Measurements from ENCODE around the gene CHST2. TPM values are rescaled to one million over a fixed set of nuclear protein-coding genes. Genes with fewer than 3 reads are reported as not detected.
A peak's percentile ranks its signal among the peaks of the same experiment; 100 is the strongest.

Gene CHST2
- total RNA-seq, 1 experiment from 2014 or later: 2.3 TPM

DNA sequence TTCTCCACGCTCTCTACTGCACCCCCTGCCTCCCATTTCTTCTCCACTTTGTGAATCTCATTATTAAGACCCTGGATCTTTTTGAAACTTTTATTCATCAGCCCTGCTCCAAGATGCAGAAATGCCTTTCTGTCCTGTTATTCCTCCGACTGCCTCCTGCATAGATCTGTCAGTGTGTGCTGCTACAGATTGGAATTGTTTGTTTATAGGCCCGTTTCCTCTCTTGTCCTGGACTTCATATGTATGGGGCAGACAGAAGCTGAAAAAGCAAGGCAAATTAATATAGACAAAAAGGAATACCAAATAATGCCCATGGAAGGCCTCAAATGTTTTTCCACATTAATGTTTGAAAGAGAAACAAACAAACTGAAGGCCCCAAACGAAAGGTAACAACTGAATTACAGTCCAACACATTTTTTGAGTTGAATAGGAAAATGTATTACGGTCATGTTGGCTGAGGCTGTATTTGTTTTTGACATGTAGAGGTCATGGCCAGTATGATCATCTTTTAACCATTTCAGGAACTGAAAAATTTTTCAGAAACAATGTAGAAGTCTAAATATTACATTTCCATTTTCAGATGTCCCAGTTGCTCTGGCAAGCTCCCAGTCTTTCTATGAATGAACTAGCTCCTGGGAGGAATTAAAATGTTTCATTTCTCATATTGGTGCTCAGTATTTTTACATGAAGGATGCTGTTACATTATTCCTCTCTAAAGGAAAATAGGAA lies 8.8 kb downstream of the CHST2 start:
- ChIA-PET CTCF (interaction anchor here (0.6 to 1.4 kb wide), 2 partner anchors 15 to 22 kb away, joined by 3 read pairs; no protein-coding TSS in a partner anchor), POLR2A (no interaction called here)
- no TSS peak for BruUV-seq (replicated peaks)
- Mint-ChIP-seq H3K27ac (ENCODE audit: low read depth, unreplicated experiment) (no peak overlapping the region), H3K36me3 (ENCODE audit: insufficient read depth, unreplicated experiment) (no peaks in the 10 kb centered on the region), H3K4me1 (ENCODE audit: insufficient read depth, unreplicated experiment) (no peaks in the 10 kb centered on the region), H3K9me3 (ENCODE audit: unreplicated experiment) (no peaks in the 10 kb centered on the region), H3K4me3 (ENCODE audit: unreplicated experiment) (no peak overlapping the region), H3K27me3 (ENCODE audit: insufficient read depth, unreplicated experiment) (no peaks in the 10 kb centered on the region)
- TF ChIP-seq, protein P1, sequence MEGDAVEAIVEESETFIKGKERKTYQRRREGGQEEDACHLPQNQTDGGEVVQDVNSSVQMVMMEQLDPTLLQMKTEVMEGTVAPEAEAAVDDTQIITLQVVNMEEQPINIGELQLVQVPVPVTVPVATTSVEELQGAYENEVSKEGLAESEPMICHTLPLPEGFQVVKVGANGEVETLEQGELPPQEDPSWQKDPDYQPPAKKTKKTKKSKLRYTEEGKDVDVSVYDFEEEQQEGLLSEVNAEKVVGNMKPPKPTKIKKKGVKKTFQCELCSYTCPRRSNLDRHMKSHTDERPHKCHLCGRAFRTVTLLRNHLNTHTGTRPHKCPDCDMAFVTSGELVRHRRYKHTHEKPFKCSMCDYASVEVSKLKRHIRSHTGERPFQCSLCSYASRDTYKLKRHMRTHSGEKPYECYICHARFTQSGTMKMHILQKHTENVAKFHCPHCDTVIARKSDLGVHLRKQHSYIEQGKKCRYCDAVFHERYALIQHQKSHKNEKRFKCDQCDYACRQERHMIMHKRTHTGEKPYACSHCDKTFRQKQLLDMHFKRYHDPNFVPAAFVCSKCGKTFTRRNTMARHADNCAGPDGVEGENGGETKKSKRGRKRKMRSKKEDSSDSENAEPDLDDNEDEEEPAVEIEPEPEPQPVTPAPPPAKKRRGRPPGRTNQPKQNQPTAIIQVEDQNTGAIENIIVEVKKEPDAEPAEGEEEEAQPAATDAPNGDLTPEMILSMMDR (IDR thresholded peaks at IDR 0.05; ENCODE audit: unreplicated experiment): no peak
- DNase-seq (ENCODE audit: unreplicated experiment): no peak
- intact Hi-C loops (cut with micrococcal nuclease): no loop called here

DNA sequence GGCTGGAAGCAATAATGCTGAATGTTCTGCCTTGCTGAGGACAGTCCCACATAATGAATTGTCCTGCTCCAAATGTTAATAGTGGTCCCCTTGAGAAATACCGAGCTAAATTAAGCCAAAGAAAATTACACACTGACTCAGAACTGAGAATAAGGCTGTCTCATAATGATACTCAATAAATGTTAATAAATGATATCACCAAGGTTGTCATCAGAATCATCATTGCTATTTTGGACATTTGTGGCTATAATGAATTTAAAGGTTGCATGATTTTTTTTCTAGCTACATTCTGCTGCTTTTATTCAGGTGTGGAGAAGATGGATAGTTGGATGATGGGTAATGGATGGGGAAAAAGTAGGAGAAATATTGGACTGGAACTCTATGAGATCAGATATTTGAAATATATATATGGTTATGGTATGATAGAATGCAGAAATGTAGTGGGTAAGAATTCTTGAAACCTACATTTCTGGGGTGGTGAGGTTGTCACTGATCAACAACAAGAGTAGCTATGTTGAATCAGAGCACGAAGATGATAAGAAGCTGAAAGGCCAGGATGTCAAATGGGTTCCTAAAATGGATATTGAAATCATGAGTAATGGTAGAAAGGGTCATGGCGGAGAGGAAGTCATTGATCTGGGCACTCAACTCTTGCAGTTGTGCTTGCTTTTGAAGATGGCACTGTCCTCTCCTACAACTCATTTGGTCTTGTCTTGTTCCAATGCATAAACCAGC lies 12.8 kb downstream of the CHST2 start:
- H3K4me1 Mint-ChIP-seq (ENCODE audit: insufficient read depth, unreplicated experiment): peaks cover 13% of the 10 kb centered on the region
- no peak for DNase-seq (ENCODE audit: unreplicated experiment)
- CTCF ChIA-PET: interaction anchor here (0.6 to 0.9 kb wide), 4 partner anchors 11 to 631 kb away, joined by 3 to 4 read pairs (median 3); no protein-coding TSS in a partner anchor
- no peaks in the 10 kb centered on the region for H3K27me3 Mint-ChIP-seq (ENCODE audit: insufficient read depth, unreplicated experiment)
- no peaks in the 10 kb centered on the region for H3K9me3 Mint-ChIP-seq (ENCODE audit: unreplicated experiment)
- intact Hi-C loops (cut with micrococcal nuclease): loop anchor here (10.0 kb wide), 1 partner anchor 302 kb away; no protein-coding TSS in a partner anchor
- no peak overlapping the region for H3K4me3 Mint-ChIP-seq (ENCODE audit: unreplicated experiment)
- TF ChIP-seq, protein P1 (IDR thresholded peaks at IDR 0.05; ENCODE audit: unreplicated experiment): no peak
- BruUV-seq (replicated peaks): no TSS peak
- no peaks in the 10 kb centered on the region for H3K36me3 Mint-ChIP-seq (ENCODE audit: insufficient read depth, unreplicated experiment)
- POLR2A ChIA-PET: no interaction called here
- no peak overlapping the region for H3K27ac Mint-ChIP-seq (ENCODE audit: low read depth, unreplicated experiment)

DNA sequence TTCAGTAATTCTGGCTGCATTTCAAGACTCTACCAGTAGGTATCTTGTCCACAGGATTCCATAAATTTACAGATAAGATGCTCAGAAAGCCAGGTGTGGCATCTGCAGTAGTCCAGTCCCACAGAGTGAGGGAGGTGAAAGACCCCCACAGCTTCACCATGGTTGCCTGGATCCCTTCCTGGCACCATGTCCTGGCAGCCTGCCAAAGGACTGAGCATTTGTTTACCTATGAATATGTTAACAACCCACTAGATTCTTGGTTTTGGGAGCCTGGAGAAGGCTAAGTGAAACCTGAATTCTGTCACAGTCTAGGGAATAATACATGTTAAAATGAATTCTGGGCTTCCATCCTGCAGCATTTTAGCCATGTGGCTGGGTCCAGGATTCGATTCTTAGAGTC lies 14.9 kb downstream of the CHST2 start:
- BruUV-seq (replicated peaks): no TSS peak
- Mint-ChIP-seq H3K27me3 (ENCODE audit: insufficient read depth, unreplicated experiment) (no peaks in the 10 kb centered on the region), H3K36me3 (ENCODE audit: insufficient read depth, unreplicated experiment) (no peaks in the 10 kb centered on the region), H3K4me3 (ENCODE audit: unreplicated experiment) (no peak overlapping the region), H3K9me3 (ENCODE audit: unreplicated experiment) (no peaks in the 10 kb centered on the region), H3K27ac (ENCODE audit: low read depth, unreplicated experiment) (no peak overlapping the region), H3K4me1 (ENCODE audit: insufficient read depth, unreplicated experiment) (peaks cover 13% of the 10 kb centered on the region)
- TF ChIP-seq, protein P1 (IDR thresholded peaks at IDR 0.05; ENCODE audit: unreplicated experiment): no peak
- POLR2A ChIA-PET: interaction anchor here (0.6 to 1.6 kb wide), 6 partner anchors 9 to 519 kb away, joined by 3 to 7 read pairs (median 4); no protein-coding TSS in a partner anchor
- peak; percentile 37 for DNase-seq (ENCODE audit: unreplicated experiment)
- CTCF ChIA-PET: interaction anchor here (0.7 to 1.4 kb wide), 5 partner anchors 10 to 604 kb away, joined by 3 to 6 read pairs (median 3); no protein-coding TSS in a partner anchor
- intact Hi-C loops (cut with micrococcal nuclease): loop anchor here (2.0 to 10.0 kb wide), 2 partner anchors 194 to 300 kb away; no protein-coding TSS in a partner anchor

DNA sequence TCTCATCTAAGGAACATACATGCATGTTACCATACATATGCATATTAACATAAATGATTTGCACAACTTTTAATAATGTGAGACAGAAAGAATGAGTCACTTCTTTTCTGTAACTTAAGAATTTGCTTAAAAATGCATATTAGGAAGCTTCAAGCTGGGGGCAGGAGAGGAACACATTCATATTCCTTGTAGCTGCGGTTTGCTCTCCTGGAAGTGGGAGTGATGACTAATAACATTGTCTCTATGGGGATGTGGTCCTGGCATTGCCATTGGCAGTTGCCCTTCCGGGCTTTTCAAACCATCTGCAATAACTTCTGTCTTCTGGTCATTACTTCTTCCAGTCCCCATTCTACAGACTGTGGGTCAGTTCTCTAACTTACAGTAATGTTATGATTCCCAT lies 15.6 kb downstream of the CHST2 start:
- H3K27me3 Mint-ChIP-seq (ENCODE audit: insufficient read depth, unreplicated experiment): no peaks in the 10 kb centered on the region
- peaks cover 13% of the 10 kb centered on the region for H3K4me1 Mint-ChIP-seq (ENCODE audit: insufficient read depth, unreplicated experiment)
- TF ChIP-seq, protein P1 (IDR thresholded peaks at IDR 0.05; ENCODE audit: unreplicated experiment): no peak
- DNase-seq (ENCODE audit: unreplicated experiment): peak; percentile 95
- POLR2A ChIA-PET: interaction anchor here (0.7 to 1.6 kb wide), 6 partner anchors 10 to 632 kb away, joined by 3 to 7 read pairs (median 4); no protein-coding TSS in a partner anchor
- no TSS peak for BruUV-seq (replicated peaks)
- CTCF ChIA-PET: interaction anchor here (0.6 to 1.4 kb wide), 7 partner anchors 32 to 604 kb away, joined by 3 to 6 read pairs (median 3); no protein-coding TSS in a partner anchor
- no peaks in the 10 kb centered on the region for H3K36me3 Mint-ChIP-seq (ENCODE audit: insufficient read depth, unreplicated experiment)
- intact Hi-C loops (cut with micrococcal nuclease): loop anchor here (1.0 to 10.0 kb wide), 4 partner anchors 194 to 539 kb away; no protein-coding TSS in a partner anchor
- no peak overlapping the region for H3K27ac Mint-ChIP-seq (ENCODE audit: low read depth, unreplicated experiment)
- H3K9me3 Mint-ChIP-seq (ENCODE audit: unreplicated experiment): no peaks in the 10 kb centered on the region
- no peak overlapping the region for H3K4me3 Mint-ChIP-seq (ENCODE audit: unreplicated experiment)
